Measurements from ENCODE around the gene PHLPP1.

DNA sequence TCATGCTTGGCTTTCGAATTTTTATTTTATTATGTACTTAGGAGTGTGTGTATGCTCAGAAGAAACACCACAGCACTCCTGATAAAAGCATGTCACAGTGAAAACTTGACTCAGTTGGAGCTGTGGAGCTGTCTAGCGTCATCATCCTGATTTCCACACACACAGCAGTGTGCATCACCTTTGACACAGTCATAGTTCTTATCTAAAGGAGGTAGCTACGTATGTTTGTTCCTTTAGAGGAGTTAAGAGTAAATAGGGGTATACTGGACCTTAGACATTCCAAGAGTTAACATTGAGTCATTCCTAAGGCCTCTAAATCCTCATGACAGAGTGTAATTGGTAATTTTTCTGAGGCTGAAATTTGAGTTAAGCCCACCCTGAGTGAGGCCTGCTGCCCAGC is 96.9 kb downstream of the PHLPP1 start:
- TF ChIP-seq, protein P1, sequence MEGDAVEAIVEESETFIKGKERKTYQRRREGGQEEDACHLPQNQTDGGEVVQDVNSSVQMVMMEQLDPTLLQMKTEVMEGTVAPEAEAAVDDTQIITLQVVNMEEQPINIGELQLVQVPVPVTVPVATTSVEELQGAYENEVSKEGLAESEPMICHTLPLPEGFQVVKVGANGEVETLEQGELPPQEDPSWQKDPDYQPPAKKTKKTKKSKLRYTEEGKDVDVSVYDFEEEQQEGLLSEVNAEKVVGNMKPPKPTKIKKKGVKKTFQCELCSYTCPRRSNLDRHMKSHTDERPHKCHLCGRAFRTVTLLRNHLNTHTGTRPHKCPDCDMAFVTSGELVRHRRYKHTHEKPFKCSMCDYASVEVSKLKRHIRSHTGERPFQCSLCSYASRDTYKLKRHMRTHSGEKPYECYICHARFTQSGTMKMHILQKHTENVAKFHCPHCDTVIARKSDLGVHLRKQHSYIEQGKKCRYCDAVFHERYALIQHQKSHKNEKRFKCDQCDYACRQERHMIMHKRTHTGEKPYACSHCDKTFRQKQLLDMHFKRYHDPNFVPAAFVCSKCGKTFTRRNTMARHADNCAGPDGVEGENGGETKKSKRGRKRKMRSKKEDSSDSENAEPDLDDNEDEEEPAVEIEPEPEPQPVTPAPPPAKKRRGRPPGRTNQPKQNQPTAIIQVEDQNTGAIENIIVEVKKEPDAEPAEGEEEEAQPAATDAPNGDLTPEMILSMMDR (IDR thresholded peaks at IDR 0.05) = no peak
- TF ChIP-seq POLR2A (IDR thresholded peaks at IDR 0.05) = no peak
